Islet precursor cell (in vitro differentiated cells): ENCODE results near the gene CACNA2D3.

Source experiments
- DNase-seq: peaks from one replicate; pipeline ENCODE4 v3.0.0-alpha.2; 2018

Gene CACNA2D3

GRCh38 chr3:54344601-54345231 is 222.4 kb downstream of the CACNA2D3 start:
- DNase-seq = peak; percentile 79

- no peak for DNase-seq
These were observed 223.6 kb downstream of the CACNA2D3 start for GRCh38 chr3:54345847-54346375.

- DNase-seq = no peak
These were observed 224.7 kb downstream of the CACNA2D3 start for GRCh38 chr3:54347060-54347459.

GRCh38 chr3:54347933-54348332 is 225.6 kb downstream of the CACNA2D3 start:
- DNase-seq = no peak

- peak; percentile 84 for DNase-seq
These were observed 226.9 kb downstream of the CACNA2D3 start for GRCh38 chr3:54349231-54349652.

GRCh38 chr3:54349691-54350090 is 227.3 kb downstream of the CACNA2D3 start:
- no peak for DNase-seq

GRCh38 chr3:54353546-54353945 is 231.2 kb downstream of the CACNA2D3 start:
- DNase-seq = no peak

GRCh38 chr3:54353946-54354345 is 231.6 kb downstream of the CACNA2D3 start:
- no peak for DNase-seq

- DNase-seq = no peak
These were observed 233.4 kb downstream of the CACNA2D3 start for GRCh38 chr3:54355800-54356199.

GRCh38 chr3:54356261-54357045 is 234.1 kb downstream of the CACNA2D3 start:
- peak; percentile 32 for DNase-seq

- DNase-seq = no peak
These were observed 234.9 kb downstream of the CACNA2D3 start for GRCh38 chr3:54357301-54357700.

GRCh38 chr3:54358316-54358715 is 236.0 kb downstream of the CACNA2D3 start:
- DNase-seq = no peak

GRCh38 chr3:54358969-54359694 is 236.8 kb downstream of the CACNA2D3 start:
- DNase-seq = no peak

GRCh38 chr3:54360320-54360719 is 238.0 kb downstream of the CACNA2D3 start:
- peak; percentile 19 for DNase-seq

GRCh38 chr3:54361746-54362283 is 239.5 kb downstream of the CACNA2D3 start:
- no peak for DNase-seq

GRCh38 chr3:54366007-54366750 is 243.8 kb downstream of the CACNA2D3 start:
- no peak for DNase-seq

- no peak for DNase-seq
These were observed 244.5 kb downstream of the CACNA2D3 start for GRCh38 chr3:54366839-54367238.

GRCh38 chr3:54372232-54372631 is 249.9 kb downstream of the CACNA2D3 start:
- DNase-seq = no peak

GRCh38 chr3:54374214-54374852 is 252.0 kb downstream of the CACNA2D3 start:
- peak; percentile 62 for DNase-seq

GRCh38 chr3:54376142-54376807 is 253.9 kb downstream of the CACNA2D3 start:
- DNase-seq = no peak

GRCh38 chr3:54376939-54377578 is 254.7 kb downstream of the CACNA2D3 start:
- DNase-seq = no peak
